Type B pancreatic cell (in vitro differentiated cells): ENCODE measurements around the gene DNAJA4. TPM values are rescaled to one million over a fixed set of nuclear protein-coding genes. Genes with fewer than 3 reads are reported as not detected.

ENCODE experiments used
- DNase-seq: peaks from one replicate; pipeline ENCODE4 v3.0.0; 2021; ENCODE audit warnings: mixed read lengths; ENCODE audit not compliant: unreplicated experiment; ENCODE audit errors: extremely low spot score
- H3K27ac Mint-ChIP-seq: 2 replicates; pipeline ENCODE4 v1.8.0; 2021; ENCODE audit warnings: mild to moderate bottlenecking, mixed read lengths
- H3K27me3 Mint-ChIP-seq: 2 replicates; pipeline ENCODE4 v1.8.0; 2021; ENCODE audit warnings: mixed read lengths
- H3K36me3 Mint-ChIP-seq: 2 replicates; pipeline ENCODE4 v1.8.0; 2021; ENCODE audit warnings: mixed read lengths
- H3K4me1 Mint-ChIP-seq: one replicate; pipeline ENCODE4 v1.8.0; 2021; ENCODE audit warnings: mixed read lengths; ENCODE audit not compliant: unreplicated experiment
- H3K4me3 Mint-ChIP-seq: 2 replicates; pipeline ENCODE4 v1.8.0; 2021; ENCODE audit warnings: mild to moderate bottlenecking, mixed read lengths
- H3K9me3 Mint-ChIP-seq: 2 replicates; pipeline ENCODE4 v1.8.0; 2021; ENCODE audit warnings: mixed read lengths
- CTCF ChIP-seq: fragments of 200-600 bp; sonication (generic); conservative IDR thresholded peaks from 2 replicates; pipeline ENCODE4 v1.5.0; 2021; ENCODE audit warnings: antibody characterized with exemption, mild to moderate bottlenecking
- total RNA-seq: library from RNA; stranded (reverse); gene quantifications from 2 replicates; pipeline ENCODE4 v1.2.1, GENCODE V29; 2021; ENCODE audit warnings: low replicate concordance

Gene DNAJA4
- total RNA-seq, 1 donor from 2014 or later: 0.10 TPM

- Mint-ChIP-seq H3K9me3 (no peaks in the 10 kb centered on the region), H3K27ac (no peak overlapping the region), H3K36me3 (no peaks in the 10 kb centered on the region), H3K4me1 (peaks cover 10% of the 10 kb centered on the region), H3K27me3 (no peaks in the 10 kb centered on the region), H3K4me3 (peak overlapping the region; percentile 72)
- no peak for DNase-seq
- TF ChIP-seq CTCF: no peak
These were observed 737 bp downstream of the DNAJA4 start for GRCh38 chr15:78265137-78265460.

- H3K36me3 Mint-ChIP-seq: no peaks in the 10 kb centered on the region
- no peak for TF ChIP-seq CTCF
- H3K9me3 Mint-ChIP-seq: no peaks in the 10 kb centered on the region
- no peaks in the 10 kb centered on the region for H3K27me3 Mint-ChIP-seq
- no peak for DNase-seq
- H3K4me1 Mint-ChIP-seq: peaks cover 6% of the 10 kb centered on the region
- peak overlapping the region; percentile 42 for H3K27ac Mint-ChIP-seq
- peak overlapping the region; percentile 78 for H3K4me3 Mint-ChIP-seq
These were observed 1.4 kb downstream of the DNAJA4 start for GRCh38 chr15:78265752-78266224.

GRCh38 chr15:78266229-78266628 is 1.9 kb downstream of the DNAJA4 start:
- TF ChIP-seq CTCF: no peak
- Mint-ChIP-seq H3K9me3 (no peaks in the 10 kb centered on the region), H3K4me3 (no peak overlapping the region), H3K27me3 (no peaks in the 10 kb centered on the region), H3K27ac (no peak overlapping the region), H3K36me3 (no peaks in the 10 kb centered on the region), H3K4me1 (peaks cover 6% of the 10 kb centered on the region)
- DNase-seq: no peak

- H3K36me3 Mint-ChIP-seq: no peaks in the 10 kb centered on the region
- no peak for TF ChIP-seq CTCF
These were observed 2.4 kb downstream of the DNAJA4 start for GRCh38 chr15:78266806-78267205.

GRCh38 chr15:78272316-78272715 is 8.0 kb downstream of the DNAJA4 start:
- H3K4me1 Mint-ChIP-seq: peaks cover 6% of the 10 kb centered on the region
- H3K4me3 Mint-ChIP-seq: no peak overlapping the region
- no peak overlapping the region for H3K27ac Mint-ChIP-seq
- no peak for DNase-seq
- no peaks in the 10 kb centered on the region for H3K36me3 Mint-ChIP-seq
- H3K27me3 Mint-ChIP-seq: no peaks in the 10 kb centered on the region
- TF ChIP-seq CTCF: no peak
- no peaks in the 10 kb centered on the region for H3K9me3 Mint-ChIP-seq

More at GRCh38 chr15:78266806-78267205, 2.4 kb downstream of the DNAJA4 start:
- no peaks in the 10 kb centered on the region for H3K27me3 Mint-ChIP-seq
- H3K4me3 Mint-ChIP-seq: no peak overlapping the region
- H3K4me1 Mint-ChIP-seq: peaks cover 6% of the 10 kb centered on the region
- DNase-seq: no peak
- no peak overlapping the region for H3K27ac Mint-ChIP-seq
- no peaks in the 10 kb centered on the region for H3K9me3 Mint-ChIP-seq

GRCh38 chr15:78272776-78273175 is 8.4 kb downstream of the DNAJA4 start:
- no peak for DNase-seq
- Mint-ChIP-seq H3K27me3 (no peaks in the 10 kb centered on the region), H3K36me3 (peaks cover under 1% of the 10 kb centered on the region), H3K27ac (no peak overlapping the region), H3K9me3 (no peaks in the 10 kb centered on the region), H3K4me3 (no peak overlapping the region), H3K4me1 (peaks cover 6% of the 10 kb centered on the region)
- no peak for TF ChIP-seq CTCF
